Neutrophil (primary cell): Measurements from ENCODE around the gene ERC2.

ENCODE experiments used
- H3K27ac ChIP-seq: fragments of 200-600 bp; sonication (generic); 2 replicates; pipeline ENCODE4 v1.5.1; 2016; ENCODE audit warnings: mild to moderate bottlenecking, moderate library complexity
- H3K27me3 ChIP-seq: fragments of 200-600 bp; sonication (generic); 2 replicates; pipeline ENCODE4 v1.6.0; 2016; ENCODE audit warnings: mild to moderate bottlenecking
- H3K36me3 ChIP-seq: fragments of 200-600 bp; sonication (generic); 2 replicates; pipeline ENCODE4 v1.5.1; 2017
- H3K4me1 ChIP-seq, 2 experiments: fragments of 200-600 bp in 1 of 2; sonication (generic) in 1 of 2; 1 replicate in 1 of 2; 2 replicates in 1 of 2; pipeline versions ENCODE4 v1.5.1 to v1.6.1; 2013 to 2016; ENCODE audit warnings: low read depth in 1 of 2, low read length in 1 of 2, mild to moderate bottlenecking in 1 of 2, moderate library complexity in 1 of 2; ENCODE audit not compliant: control insufficient read depth in 1 of 2, insufficient read depth in 1 of 2
- H3K4me3 ChIP-seq, 2 experiments: fragments of 200-600 bp in 1 of 2; sonication (generic) in 1 of 2; 1 replicate in 1 of 2; 2 replicates in 1 of 2; pipeline ENCODE4 v1.5.1; 2013 to 2016; ENCODE audit warnings: low read depth in 1 of 2, low read length in 1 of 2, mild to moderate bottlenecking in 1 of 2, moderate library complexity in 1 of 2
- H3K9me3 ChIP-seq: fragments of 200-600 bp; sonication (generic); 2 replicates; pipeline ENCODE4 v1.5.1; 2016
- CTCF ChIP-seq: fragments of 200-600 bp; sonication (generic); IDR thresholded peaks from 2 replicates; pipeline ENCODE4 v1.5.1; 2016; ENCODE audit warnings: antibody characterized with exemption

ERC2 gene

DNA sequence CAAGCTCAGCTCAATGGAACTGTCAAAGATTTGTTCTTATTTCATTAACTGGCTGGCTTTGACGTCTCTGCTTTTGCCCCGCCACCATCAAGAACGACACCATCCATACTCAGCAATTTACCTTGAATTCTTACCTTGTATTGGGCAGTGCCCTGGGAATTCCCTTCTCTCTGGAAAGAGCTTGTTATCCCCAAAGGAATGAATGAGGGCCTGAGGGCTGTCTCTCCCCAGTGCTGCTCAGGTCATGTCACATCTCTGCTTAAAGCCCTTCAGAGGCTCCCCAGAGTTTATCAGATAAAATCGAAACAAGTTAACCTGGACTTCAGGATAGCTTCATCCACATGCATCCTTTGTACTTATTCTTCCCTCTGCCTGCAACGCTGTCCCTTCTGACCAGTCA is 975.3 kb downstream of the ERC2 start:
- H3K27me3 ChIP-seq = peaks cover 90% of the 10 kb centered on the region
- no peaks in the 10 kb centered on the region for H3K9me3 ChIP-seq
- H3K27ac ChIP-seq = no peak overlapping the region
- H3K4me1 ChIP-seq = peaks cover 1 to 3% of the 10 kb centered on the region in 2 experiments
- H3K36me3 ChIP-seq = no peaks in the 10 kb centered on the region
- H3K4me3 ChIP-seq = no peak overlapping the region
- TF ChIP-seq CTCF = no peak

- Histone ChIP-seq H3K27ac (no peak overlapping the region), H3K9me3 (no peaks in the 10 kb centered on the region), H3K4me1 (peaks cover 6 to 14% of the 10 kb centered on the region in 2 experiments), H3K4me3 (no peak overlapping the region), H3K27me3 (peaks cover 99% of the 10 kb centered on the region), H3K36me3 (no peaks in the 10 kb centered on the region)
- TF ChIP-seq CTCF = no peak
These were observed 976.9 kb downstream of the ERC2 start for GRCh38 chr3:55491296-55491816.

GRCh38 chr3:55490276-55490913 is 977.9 kb downstream of the ERC2 start:
- Histone ChIP-seq H3K27ac (no peak overlapping the region), H3K27me3 (peaks cover 99% of the 10 kb centered on the region), H3K9me3 (no peaks in the 10 kb centered on the region), H3K4me3 (no peak overlapping the region), H3K4me1 (peaks cover 6 to 14% of the 10 kb centered on the region in 2 experiments), H3K36me3 (no peaks in the 10 kb centered on the region)
- no peak for TF ChIP-seq CTCF

DNA sequence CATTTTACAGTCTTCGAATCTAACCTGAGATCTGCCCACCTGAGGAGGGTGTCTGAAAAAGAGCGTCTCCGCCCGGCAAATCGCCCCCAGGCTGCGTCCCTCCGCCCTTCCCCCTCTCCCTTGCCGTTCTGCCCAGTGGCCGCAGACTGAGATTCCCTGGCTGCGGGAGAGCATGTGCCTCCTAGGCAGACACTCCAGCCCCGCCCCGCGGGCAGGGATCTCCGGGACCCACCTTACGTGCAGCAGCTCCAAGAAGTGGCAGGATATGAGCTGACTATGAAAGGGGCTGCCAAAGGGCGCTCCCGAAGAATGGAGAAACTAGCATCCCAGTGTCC is 978.5 kb downstream of the ERC2 start:
- H3K4me1 ChIP-seq = peaks cover 6 to 14% of the 10 kb centered on the region in 2 experiments
- peaks cover 100% of the 10 kb centered on the region for H3K27me3 ChIP-seq
- no peak overlapping the region for H3K4me3 ChIP-seq
- no peaks in the 10 kb centered on the region for H3K36me3 ChIP-seq
- no peak overlapping the region for H3K27ac ChIP-seq
- TF ChIP-seq CTCF = no peak
- H3K9me3 ChIP-seq = no peaks in the 10 kb centered on the region

DNA sequence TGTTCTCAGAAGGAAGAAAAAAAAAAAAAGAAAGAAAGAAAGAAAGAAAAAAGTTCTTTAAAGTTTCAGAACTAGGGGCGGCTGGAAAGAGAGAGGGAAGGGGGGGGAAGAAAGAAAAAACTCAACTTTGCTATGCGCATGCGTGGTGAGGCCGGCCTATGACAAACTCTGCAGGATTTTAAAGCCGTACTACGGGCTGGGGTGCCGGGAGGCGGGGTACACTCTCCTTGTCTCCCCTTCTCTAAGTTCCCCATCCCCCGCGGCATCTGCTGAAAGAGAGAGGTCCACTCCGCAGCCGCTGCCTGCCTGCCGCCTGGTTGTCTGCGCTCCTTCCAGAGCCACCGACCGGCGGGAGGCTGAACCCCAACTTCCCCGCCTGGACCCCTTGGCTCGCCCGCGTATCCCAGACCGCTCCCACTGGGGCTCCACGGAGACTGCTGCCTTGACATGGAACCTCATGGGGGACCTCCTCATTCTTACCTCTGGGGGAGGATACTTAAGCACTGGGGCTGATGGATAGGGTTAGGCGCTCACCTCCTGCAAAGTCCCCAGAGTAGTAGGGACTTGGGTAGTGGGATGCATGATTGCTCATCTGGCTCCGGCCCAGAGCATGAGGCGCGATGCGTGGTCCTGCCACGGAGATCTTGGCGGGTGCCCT is 979.7 kb downstream of the ERC2 start:
- H3K9me3 ChIP-seq = no peaks in the 10 kb centered on the region
- TF ChIP-seq CTCF = no peak
- no peaks in the 10 kb centered on the region for H3K36me3 ChIP-seq
- H3K27me3 ChIP-seq = peaks cover 100% of the 10 kb centered on the region
- H3K4me3 ChIP-seq = no peak overlapping the region
- H3K27ac ChIP-seq = no peak overlapping the region
- peaks cover 6 to 14% of the 10 kb centered on the region in 2 experiments for H3K4me1 ChIP-seq
